GM19025 (cell line): ENCODE data around the gene FALEC.

ENCODE experiments used
- ATAC-seq: cut with Tn5 transposase; IDR thresholded peaks from one replicate; pipeline ENCODE4 v1.9.1; 2021; ENCODE audit warnings: mild to moderate bottlenecking, low read depth, moderate library complexity; ENCODE audit not compliant: unreplicated experiment

Gene FALEC

DNA sequence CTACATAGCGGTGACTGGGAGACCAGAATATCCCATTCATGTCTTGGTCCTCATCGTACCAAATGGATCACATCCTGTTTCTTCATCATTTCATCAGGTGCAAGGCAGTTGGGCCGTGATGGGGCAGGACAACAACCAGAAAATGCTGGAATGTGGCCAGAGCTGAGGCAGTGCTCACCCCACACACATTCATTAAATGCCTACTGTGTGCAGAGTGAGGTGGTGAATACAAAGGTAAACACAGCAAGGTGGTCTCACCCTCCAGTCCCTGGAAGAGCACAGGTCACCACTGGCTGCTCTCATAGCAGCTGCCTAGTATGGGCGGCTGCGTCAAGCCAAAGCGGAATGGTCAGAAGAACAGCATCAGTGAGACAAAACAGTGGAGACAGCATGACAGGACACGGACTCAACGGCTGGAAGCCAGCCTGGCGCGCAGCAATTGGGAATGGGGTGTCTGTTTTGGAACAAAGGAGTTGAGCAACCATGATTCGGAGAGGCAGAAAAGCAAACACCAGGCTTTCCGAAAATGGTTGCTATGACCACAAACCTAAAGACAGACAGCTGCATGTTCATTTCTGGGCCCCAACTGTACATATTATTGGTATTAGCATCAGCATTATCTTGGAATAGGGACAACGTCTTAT is 28.1 kb downstream of the FALEC start:
- ATAC-seq, result no peak

GRCh38 chr1:150544204-150544603 is 28.7 kb downstream of the FALEC start:
- ATAC-seq, result no peak

- ATAC-seq, result no peak
These were observed 30.0 kb downstream of the FALEC start for GRCh38 chr1:150545486-150546032.

GRCh38 chr1:150546294-150546937 is 30.9 kb downstream of the FALEC start:
- ATAC-seq, result no peak

DNA sequence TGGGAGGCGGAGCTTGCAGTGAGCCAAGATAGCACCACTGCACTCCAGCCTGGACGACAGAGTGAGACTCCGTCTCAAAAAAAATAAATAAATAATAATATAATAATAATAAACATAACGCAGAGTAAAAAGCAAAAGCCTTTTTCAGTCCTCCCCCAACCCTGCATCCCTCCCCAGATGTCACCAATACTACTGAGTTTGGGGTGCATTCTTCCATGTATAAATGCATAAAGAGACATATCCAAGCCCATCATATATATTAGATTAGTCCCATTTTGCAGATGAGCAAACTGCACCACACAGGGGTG is 32.7 kb downstream of the FALEC start:
- ATAC-seq, result no peak

- ATAC-seq, result no peak
These were observed 33.3 kb downstream of the FALEC start, which contains the start of gene ADAMTSL4 for GRCh38 chr1:150548632-150549495. ADAMTSL4 (plus strand) TSS chr1:150549408; CDS start chr1:150552289, 2,881 bp downstream.

DNA sequence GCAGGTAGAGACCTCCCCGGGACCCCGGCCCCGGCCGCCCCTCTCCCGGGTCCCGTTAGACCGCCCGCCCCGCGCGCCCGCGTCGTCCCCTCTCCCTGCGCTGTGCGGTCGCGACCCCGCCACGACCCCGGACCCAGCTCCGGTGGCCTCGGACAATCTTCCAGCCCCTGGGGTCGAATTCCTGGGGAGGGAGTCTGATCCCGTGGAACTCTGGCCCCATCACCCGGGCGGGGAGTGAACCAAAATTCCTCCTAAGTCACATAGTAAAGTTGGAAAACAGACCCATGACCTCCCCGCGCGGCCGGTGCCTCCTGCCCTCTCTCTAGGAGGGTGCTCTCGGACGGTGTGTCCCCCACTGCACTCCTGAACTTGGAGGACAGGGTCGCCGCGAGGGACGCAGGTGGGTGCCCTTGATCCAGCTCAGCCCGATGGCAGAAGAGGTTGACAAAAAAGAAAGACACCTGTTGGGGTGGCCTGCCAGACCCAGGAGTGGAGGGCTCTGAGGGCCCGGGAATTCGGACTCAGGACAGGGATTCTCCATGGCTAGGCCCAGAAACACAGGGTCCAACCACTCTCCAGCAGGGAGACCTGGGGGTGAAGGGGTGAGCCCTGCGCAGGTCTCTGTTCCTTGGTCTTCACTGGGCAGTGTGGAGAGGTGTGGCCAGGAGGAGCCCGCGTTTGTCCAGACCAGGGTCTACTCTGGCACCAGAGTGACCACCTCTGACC is 34.1 kb downstream of the FALEC start:
- no peak for ATAC-seq

DNA sequence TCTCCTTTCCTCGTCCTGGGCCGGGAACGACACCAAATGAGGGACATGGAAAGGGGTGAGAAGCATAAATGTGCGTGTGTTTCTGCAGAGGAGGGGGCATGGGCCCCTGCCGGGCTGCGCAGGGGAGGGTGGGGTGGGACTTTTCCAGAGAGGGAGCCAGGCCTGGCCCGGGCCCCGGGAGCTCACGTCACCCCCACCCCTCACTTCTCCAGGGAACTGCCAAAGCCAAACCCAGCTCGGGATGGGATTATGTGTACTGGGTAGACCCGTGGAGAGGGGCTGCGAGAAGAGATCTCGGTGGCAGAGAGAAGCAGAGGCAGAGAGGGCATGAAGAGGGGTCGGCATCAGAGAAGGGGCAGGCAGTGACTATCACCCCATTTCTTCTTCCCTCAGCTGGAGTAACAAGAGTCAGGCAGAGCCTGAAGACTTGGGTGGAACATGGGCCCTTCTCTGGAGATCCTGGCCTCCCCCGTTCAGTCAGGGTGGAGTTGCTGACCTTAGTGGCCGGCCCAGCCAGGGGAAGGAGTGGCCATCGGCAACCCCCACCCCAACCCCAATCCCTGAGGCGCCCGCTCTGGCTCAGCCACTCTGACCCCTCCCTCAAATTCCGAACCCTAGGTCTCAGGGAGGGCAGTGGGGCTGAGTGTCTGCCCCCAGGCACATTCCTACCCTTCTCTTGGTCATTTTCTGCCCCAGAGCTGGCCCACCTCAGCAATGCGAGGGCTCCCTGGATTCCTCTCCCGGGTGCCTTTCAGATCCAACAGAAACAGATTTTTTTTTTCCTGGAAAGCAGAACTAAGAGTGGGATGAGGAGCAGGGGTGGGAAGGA is 34.9 kb downstream of the FALEC start:
- ATAC-seq, result no peak

- ATAC-seq, result no peak
These were observed 35.7 kb downstream of the FALEC start for GRCh38 chr1:150551051-150551783.

- ATAC-seq, result no peak
These were observed 36.2 kb downstream of the FALEC start for GRCh38 chr1:150551784-150552127.

GRCh38 chr1:150552128-150552910 is 36.8 kb downstream of the FALEC start:
- no peak for ATAC-seq

- no peak for ATAC-seq
These were observed 37.3 kb downstream of the FALEC start for GRCh38 chr1:150552911-150553289.

GRCh38 chr1:150553392-150554085 is 38.0 kb downstream of the FALEC start:
- ATAC-seq, result no peak

GRCh38 chr1:150554086-150554452 is 38.5 kb downstream of the FALEC start:
- no peak for ATAC-seq

- no peak for ATAC-seq
These were observed 39.8 kb downstream of the FALEC start for GRCh38 chr1:150555198-150555970.

DNA sequence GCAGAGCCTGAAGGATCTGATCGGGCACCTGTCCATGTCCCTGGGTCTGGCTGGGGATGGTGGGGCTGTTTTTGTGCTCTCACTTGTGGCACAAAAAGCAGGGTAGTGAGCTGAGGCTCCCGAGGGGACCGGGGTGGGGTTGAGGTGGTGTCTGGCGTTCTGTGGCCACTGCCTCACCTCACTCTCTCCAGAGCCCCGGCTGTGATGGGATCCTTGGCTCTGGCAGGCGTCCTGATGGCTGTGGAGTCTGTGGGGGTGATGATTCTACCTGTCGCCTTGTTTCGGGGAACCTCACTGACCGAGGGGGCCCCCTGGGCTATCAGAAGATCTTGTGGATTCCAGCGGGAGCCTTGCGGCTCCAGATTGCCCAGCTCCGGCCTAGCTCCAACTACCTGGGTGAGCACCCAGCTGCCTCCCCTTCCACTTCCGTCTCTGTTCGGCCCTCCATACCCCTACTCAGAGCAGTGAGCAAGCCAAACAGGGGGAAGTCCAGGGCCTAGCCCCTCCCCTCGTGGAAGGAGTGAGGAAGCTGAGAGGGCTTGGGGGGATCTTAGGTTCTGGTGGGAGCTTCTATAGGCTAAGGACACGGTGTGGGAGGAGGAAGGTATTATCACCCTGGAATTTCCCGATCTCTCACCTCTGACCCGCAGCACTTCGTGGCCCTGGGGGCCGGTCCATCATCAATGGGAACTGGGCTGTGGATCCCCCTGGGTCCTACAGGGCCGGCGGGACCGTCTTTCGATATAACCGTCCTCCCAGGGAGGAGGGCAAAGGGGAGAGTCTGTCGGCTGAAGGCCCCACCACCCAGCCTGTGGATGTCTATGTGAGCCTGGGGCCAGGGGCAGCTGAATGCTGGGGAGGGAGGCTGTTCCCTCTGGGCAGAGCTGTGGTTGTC is 40.7 kb downstream of the FALEC start:
- no peak for ATAC-seq
